Measurements from ENCODE around the gene STXBP3. TPM values are rescaled to one million over a fixed set of nuclear protein-coding genes. Genes with fewer than 3 reads are reported as not detected.

Gene STXBP3
- total and polyA plus RNA-seq, 5 donors from 2014 or later, result 43.5 to 71.8 (median 55.6) TPM

Other genes starting within 250 kb of the STXBP3 start
- gene EEIG2, start 186.6 kb upstream of the STXBP3 start, total RNA-seq, result 14.3 TPM
- gene EEIG2, start 186.6 kb upstream of the STXBP3 start, polyA plus RNA-seq, result 1 to 10 TPM in 2 of 4 donors, under 1 TPM in 2; 0.43 to 2.0 (median 1.3) TPM
- 7.8 TPM for gene HENMT1, start 85.6 kb upstream of the STXBP3 start, total RNA-seq
- gene HENMT1, start 85.6 kb upstream of the STXBP3 start, polyA plus RNA-seq, result 10 to 100 TPM; 23.6 to 36.1 (median 29.8) TPM
- gene PRPF38B, start 54.4 kb upstream of the STXBP3 start, total RNA-seq, result 132 TPM
- 10 to 100 TPM; 18.9 to 31.4 (median 20.2) TPM for gene PRPF38B, start 54.4 kb upstream of the STXBP3 start, polyA plus RNA-seq
- 0.20 TPM for gene FNDC7, start 33.8 kb upstream of the STXBP3 start, total RNA-seq
- gene FNDC7, start 33.8 kb upstream of the STXBP3 start, polyA plus RNA-seq, result not detected
- not detected for gene AKNAD1, start 110.4 kb downstream of the STXBP3 start, total RNA-seq
- not detected for gene AKNAD1, start 110.4 kb downstream of the STXBP3 start, polyA plus RNA-seq
- gene GPSM2, start 130.3 kb downstream of the STXBP3 start, total RNA-seq, result 4.7 TPM
- 1 to 10 TPM; 2.2 to 5.4 (median 2.7) TPM for gene GPSM2, start 130.3 kb downstream of the STXBP3 start, polyA plus RNA-seq
- gene CLCC1, start 216.8 kb downstream of the STXBP3 start, total RNA-seq, result 19.7 TPM
- 10 to 100 TPM; 12.3 to 15.4 (median 13.4) TPM for gene CLCC1, start 216.8 kb downstream of the STXBP3 start, polyA plus RNA-seq

All from CD4-positive, CD25-positive, alpha-beta regulatory T cell (primary cell).